GM19468 (cell line): ENCODE measurements around the gene MESP2.

Experiments
- ATAC-seq: cut with Tn5 transposase; IDR thresholded peaks from one replicate; pipeline ENCODE4 v1.9.1; 2021; ENCODE audit warnings: mild to moderate bottlenecking, moderate library complexity, moderate number of reproducible peaks; ENCODE audit not compliant: unreplicated experiment; ENCODE audit errors: extremely low read depth

MESP2 gene

DNA sequence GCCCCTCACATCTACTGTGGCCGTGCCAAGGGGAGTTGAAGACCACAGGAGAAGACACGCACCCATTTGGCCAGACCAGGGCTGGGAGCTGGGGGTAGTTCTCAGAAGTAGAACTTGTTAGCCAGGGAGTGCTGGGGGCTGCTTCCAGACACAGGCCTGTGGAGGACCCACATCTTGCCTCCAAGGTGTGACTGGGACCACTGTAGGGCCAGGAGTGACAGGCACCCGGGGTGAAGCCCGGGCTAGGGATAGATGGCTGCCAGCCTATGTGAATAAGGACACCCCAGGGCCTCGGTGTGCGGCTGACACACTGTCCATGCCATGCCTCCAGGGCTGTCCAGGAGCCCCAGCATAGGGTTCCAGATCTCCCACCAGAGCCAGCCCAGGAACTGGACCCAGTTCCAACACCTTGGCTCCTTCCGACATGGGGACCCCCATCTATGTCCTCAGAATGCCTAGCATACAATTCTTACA, 36.8 kb downstream of the MESP2 start:
- no peak for ATAC-seq

DNA sequence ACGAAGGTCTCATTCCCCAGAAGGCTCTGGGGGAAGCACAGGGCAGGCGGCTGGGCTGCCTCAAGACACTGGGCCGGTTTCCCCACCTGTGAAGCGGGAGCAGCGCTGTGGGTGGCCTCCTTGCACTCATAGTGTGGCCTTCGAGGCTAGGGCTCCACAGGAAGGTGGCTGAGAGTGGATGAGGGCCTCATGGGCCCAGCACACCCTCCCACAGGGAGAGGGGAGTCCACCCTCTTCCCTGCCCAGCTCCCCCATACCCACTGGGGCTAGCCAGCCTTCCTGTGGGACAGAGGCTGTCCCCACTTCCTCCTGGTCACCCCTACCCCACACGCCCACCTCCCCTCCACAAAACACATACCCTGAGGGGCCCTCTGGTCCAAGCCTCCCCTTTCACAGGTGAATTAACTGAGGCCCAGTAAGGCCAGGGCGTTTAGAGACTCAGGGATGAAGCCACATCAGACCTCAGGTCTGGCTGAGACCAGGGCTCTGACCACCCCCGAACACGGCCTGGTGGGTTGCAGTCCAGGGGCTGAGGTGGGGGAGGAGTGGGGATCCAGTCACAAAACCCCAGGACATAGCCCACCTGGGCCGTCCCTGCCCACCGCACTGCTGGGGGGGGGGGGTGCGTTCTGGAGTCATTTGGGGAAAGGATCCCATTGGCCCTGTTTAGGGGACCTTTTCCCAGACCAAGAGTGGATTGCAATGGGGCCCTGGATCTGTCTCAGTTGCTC, 37.4 kb downstream of the MESP2 start:
- ATAC-seq = no peak

DNA sequence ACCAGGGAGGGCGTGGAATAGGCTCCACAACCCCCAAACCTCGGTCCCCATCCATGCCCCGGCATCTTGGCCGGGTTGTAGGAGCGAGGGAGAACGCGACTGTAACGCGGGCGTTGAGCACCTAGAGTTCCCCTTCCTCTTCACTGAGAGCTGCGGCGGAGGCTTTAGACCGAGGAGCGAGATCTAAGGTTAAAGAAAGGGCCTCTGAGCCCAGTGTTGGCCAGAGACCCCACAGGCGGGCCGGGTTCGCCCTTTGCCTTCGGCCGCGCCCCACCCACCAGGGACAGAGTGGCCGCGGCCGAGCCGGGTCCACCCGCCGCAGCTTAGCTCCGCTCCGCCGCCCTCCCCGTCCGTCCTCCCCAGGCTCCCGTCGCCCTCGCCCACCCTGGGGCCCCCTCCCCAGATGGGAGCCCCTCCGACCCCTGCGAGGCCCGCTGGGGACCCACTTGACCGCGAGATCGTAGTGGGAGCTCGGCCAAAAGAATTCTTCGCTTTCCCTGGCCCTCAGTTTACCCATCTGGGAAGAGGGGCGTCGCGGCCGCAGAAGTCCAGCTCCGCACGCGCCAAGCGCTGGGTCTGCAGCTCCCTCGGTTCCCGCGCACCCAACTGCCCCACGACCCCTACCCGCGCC, 38.1 kb downstream of the MESP2 start:
- ATAC-seq = no peak

DNA sequence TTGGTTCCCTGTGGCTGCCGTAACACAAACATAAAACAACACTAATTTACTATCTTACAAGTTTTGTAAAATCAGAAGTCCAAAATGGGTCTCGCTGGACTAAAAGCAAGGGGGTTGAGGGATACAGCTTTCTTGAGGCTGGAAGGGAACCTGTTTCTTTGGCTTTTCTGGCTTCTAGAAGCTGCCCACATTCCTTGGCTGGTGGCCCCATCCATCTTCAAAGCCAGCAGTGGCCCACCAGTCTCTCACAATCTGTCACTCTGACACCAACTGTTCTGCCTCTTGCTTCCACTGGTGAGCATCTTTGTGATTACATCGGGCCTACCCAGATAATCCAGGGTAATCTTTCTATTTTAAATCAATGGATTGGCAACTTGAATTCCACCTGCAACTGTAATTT, 39.6 kb downstream of the MESP2 start:
- ATAC-seq = no peak

DNA sequence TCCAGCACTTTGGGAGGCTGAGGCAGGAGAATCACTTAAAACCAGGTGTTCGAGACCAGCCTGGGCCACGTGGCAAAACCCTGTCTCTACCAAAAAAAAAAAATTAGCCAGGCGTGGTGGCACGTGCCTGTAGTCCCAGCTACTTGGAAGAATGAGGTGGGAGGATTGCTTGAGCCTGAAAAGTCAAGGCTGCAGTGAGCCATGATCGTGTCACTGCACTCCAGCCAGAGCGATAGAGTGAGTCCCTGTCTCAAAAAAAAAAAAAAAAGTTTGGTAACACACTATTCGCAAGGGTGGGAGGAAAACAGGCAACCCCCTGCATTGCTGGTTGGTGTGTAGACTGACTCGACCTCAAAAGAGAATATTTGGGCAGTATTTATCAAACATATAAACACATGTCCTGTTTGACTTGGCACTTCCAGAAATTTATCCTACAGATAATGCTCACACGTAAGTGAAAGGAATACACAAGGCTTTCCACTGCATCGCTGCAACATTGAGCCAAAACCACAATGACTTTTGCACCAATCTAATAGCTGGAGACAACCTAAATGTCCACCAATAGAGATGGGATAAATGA, 41.7 kb downstream of the MESP2 start:
- no peak for ATAC-seq

DNA sequence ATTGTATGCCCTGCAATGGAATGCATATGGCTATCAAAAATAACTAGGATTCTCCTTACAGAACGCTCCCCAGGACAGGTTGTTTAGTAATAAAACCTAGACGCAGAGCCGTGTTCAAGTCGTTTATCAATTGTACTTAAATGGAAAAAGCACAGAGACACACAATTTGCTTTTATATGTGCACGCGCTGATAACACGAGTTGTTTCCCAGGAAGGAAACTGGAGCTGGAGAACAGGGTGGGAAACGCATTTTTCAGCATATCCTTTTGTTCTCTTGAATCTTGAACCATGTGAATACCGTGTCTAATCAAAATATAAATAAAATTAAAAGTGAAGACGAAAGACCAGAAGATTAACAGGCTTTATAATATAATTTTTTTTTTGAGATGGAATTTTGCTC, 42.2 kb downstream of the MESP2 start:
- no peak for ATAC-seq

DNA sequence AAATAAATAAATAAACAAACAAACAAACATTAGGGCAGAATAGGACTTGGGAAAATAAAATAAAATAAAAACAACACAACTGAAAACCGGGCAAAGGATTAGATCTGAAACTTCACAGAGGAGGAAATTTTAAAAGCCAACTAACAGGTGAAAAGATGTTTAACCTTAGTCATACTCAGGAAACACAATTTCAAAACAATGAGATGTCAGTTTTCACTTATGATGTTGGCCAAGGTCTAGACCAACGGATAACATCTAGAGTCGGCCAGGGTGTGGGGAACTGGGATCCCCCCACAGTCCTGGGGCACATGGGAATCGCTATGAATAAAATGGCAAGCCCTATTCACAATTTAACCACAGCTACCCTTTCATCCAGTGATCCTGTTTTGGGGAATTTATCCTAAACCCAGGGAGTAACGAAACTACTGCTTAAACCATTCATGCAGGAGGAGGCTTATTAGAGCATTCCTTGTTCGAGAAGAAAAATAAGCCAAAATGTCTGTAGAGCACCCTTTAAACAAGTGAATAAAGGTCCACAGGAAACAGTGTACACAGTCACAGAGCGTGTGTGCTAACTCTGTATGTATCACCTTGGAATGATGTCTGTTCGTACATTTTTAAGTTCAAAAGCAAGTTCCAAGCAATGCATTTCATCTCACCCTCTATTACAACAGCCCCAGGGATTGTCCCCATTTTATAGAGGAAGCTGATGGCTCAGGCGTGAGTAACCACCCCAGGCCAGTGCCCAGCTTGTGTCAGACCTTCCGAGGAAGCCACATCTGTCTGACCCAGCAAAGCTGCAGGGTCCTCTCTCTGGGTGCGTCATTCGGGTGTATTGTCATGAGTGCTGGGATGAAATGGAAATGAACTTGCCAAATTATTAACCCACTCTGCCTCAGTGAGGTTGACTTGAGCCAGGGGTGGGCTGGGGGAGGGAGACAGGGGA, 44.8 kb downstream of the MESP2 start:
- no peak for ATAC-seq

DNA sequence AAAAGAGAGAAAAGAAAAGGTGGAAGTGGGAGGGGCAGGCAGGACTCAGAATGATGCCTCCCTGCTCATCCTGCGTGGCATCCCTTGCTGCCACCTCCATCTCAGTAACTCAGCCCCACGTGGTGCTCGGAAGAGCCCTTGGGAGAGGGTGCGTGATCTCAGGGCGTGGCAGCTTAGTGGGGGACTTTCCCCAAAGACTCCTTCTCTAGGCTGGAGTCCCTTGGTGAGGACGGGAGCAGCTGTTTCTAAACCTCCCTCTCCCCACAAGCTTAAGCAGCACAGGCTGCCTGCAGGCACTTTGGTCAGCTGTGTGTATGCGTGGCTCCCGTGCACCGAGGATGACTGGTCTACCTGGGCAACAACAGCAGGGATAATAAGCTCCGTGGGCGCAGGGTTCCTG, 45.9 kb downstream of the MESP2 start:
- no peak for ATAC-seq

DNA sequence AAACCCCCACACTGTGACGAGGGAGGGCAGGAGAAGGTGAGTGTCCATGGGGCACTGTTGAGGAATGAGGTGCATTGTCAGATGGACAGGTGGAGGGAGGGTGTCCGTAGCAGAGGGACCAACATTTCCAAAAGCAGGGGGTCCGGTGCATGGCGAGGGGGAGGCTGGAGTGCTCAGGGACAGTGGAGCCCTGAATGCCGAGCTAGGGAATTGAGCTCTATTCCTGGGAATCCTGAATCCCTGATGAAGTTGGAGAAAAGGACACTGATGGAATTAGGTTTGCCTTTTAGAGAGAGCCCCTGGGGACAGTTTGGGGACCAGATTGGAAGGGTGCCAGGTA, 46.4 kb downstream of the MESP2 start:
- no peak for ATAC-seq

DNA sequence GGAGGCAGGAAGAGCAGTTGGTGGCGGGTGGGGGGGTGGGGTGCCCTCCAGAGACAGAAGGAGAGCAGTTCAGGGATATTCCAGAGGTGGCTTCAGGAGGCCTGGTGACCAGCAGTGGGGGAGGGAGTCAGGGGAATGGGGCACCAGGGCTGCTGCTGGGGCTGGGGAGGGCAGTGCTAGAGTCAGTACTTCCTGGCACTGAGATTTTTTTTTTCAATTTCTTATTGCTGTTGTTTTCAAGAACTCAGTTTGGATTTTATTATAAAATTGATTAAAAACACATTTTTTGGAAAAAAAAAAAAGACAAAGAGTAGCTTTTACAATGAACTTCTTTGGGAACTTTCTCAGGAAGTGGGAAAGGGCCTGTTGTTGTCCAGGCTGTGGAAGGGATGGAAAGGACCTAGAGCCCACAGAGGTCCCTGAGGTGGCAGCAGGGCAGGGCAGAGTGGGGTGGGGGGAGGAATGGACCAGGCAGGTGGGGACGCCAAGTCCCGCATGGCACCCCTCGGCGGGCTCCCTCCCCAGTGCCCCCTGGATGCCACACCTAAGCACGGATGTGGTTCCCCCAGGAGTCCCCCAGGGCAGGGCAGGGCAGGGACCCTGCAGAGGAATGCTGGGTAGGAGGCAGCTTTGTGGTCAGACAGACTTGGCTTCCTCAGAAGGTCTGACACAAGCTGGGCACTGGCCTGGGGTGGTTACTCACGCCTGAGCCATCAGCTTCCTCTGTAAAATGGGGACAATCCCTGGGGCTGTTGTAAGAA, 47.0 kb downstream of the MESP2 start:
- no peak for ATAC-seq

DNA sequence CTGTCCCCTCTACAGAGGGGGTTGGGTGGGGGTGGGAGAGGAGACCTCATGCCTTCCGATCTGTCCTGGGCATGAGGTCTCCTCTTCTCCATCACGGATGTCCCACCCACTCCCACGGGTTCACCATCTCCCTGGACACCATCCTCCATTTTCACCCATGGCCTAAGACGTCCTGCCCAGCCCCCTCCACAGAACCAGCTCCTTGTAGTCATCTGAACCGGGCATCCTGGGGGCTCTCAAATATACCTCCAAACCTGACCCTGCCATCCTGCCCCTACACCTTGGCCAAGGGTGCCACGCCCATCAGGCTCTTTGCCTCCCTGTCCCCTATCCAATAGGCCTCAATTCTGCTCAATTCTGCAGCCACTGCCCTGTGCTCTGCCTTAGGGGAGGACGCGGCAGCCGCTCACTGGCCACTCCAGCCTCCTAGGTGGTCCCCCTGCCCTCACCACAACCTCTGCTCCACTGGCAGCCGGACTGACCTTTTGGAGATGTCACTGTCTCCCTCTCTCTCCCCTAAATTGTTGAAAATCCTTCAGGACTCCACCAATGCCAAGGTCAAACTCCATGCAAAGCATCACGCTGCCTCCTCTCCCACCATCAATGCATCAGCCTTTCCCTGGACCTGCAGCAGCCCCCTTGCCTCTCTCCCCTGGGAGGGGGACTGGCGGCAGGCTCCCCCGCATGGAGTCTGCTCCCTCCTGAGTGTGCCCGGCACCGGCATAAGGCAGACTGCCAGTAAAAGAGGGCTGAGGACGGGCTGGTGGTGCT, 47.9 kb downstream of the MESP2 start:
- no peak for ATAC-seq

DNA sequence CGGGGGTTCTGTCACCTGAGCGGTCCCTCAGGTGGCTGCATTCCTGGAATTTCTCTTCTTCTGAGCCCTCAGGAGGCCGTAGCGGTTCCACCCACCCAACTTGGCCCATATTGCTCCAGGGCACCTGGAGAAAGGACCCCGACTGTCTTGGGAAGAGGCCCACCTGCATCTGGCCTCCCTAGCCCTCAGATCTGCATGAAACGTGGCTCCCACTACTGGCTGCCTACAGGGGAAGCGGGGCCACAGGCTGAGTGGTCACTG, 48.4 kb downstream of the MESP2 start:
- no peak for ATAC-seq

DNA sequence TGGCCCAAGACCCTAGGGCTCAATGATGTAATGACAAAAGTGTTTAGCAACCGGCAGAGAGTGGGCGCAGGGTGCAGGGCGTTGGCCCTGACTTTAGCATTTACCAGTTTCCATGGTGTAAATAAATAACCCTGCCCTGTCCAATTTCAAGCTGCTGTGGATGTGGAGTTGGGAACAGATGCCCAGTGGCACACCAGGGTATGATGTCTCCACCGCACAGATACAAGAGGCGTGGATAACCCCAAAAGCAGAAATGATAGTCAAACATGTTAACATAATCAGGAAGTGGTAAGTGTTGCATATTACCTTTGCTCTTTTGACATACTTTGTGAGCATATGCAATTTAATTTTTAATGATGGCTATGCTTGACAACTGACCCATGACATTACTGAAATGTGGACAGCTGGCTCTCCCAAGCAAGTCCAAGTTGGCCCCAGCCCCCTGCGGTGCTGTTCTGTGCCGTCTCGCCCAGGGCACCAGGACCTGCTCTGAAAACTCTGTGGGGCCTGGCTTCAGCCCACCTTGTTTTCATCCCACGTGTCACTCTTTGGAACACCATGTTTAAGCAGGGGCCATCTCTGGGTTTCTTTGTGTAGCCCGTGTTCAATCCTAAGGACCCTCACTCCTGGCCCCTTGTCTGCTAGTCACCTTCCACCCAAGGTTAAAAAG, 49.3 kb downstream of the MESP2 start:
- ATAC-seq = no peak

DNA sequence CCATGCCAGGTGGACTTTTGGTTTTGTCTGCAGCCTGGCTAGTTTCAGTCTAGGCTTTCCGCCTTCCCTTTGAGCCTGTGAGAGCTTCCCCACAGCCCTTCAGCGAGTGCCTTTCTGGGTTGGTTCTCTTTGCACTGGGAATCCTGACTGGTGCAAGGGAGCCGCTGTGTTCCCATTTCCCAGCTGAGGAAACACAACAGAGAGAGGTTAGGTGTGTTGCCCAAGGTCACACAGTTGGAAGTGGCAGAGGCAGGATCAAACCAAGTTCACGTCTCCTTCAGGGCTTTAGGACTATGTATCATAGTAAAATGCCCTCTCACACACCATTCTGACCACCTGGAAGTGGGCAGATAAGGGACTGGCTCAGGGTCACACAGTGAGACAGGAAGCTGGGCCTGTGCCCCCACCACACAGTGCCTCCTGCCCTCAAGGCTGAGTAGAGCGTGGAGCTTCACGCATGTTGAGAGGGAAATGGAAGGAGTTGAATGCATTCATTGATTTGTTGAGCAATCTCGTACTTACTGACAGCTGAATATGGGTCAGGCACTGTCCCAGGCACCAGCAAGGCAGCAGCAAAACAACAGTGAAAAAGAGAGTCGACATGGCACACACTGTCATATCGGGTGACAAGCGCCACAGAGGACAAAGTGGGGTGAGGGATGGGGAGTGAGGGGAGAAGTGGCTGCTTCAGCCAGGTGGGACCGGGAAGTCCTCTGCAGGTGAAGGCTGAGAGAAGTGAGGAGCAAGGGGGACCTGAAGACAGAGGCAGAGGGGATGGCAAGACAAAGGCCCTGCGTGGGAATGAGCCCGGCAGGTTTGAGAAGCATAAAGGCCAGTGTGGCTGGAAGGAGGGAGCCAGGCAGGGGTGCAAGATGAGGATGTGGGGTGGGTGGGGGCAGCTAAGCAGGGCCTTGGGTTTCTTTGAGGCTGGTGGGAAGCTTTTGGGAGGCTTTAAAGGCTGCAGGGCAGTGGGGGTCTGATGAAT, 50.8 kb downstream of the MESP2 start:
- ATAC-seq = no peak

DNA sequence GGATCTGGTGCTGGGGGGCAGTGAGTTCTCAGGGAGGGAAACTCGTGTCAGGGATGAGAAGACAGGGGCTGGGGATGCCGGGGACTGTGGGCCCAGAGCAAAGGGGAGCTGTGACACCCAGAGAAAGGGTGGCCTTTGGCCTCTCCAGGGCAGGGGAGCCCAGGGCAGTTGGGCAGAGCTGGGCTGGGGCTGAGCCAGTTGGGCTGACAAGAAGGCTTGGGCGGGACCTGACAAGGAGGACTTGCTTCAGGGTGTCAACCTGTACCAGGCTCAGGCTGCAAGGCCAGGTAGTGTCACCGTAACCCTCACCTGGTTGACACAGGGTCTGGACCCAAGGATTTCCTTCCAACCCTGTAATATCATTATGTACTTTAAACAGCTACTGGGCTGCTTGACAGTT, 51.7 kb downstream of the MESP2 start:
- ATAC-seq = no peak
